Measurements from ENCODE around the gene SOX6.

DNA sequence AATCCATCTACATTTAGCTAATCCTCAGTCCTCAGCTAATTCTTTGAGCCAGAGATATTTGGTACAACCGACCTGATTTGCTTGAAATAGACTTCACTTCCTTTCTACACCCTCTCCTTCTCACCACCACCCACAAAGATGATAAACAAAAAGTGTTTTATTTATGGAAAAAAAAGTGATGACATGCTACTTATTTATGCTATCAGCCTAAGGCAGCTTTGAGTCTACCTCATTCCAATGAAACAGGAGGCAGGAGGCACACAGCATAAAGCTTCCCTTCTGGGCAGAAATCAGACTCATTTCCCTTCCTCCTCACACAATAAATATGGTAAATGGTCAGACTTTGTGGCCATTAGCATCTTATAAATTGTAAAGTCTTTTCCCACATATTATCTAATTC is 325.7 kb downstream of the SOX6 start:
- TF ChIP-seq, protein P1, sequence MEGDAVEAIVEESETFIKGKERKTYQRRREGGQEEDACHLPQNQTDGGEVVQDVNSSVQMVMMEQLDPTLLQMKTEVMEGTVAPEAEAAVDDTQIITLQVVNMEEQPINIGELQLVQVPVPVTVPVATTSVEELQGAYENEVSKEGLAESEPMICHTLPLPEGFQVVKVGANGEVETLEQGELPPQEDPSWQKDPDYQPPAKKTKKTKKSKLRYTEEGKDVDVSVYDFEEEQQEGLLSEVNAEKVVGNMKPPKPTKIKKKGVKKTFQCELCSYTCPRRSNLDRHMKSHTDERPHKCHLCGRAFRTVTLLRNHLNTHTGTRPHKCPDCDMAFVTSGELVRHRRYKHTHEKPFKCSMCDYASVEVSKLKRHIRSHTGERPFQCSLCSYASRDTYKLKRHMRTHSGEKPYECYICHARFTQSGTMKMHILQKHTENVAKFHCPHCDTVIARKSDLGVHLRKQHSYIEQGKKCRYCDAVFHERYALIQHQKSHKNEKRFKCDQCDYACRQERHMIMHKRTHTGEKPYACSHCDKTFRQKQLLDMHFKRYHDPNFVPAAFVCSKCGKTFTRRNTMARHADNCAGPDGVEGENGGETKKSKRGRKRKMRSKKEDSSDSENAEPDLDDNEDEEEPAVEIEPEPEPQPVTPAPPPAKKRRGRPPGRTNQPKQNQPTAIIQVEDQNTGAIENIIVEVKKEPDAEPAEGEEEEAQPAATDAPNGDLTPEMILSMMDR (IDR thresholded peaks at IDR 0.05) = no peak
- no peak for TF ChIP-seq POLR2A (IDR thresholded peaks at IDR 0.05)

Measured in right lobe of liver (tissue), 4 donors.